T47D (cell line): Measurements from ENCODE around the gene BHLHE23.

Experiments
- DNase-seq, 2 experiments: peaks; one replicate each; pipeline versions ENCODE4 v3.0.0 to v3.0.0-alpha.2; 2011 to 2012; ENCODE audit warnings: low read depth in 1 of 2, low spot score in 1 of 2
- JUND ChIP-seq: IDR thresholded peaks from 2 replicates; pipeline ENCODE4 v1.6.1; 2012; ENCODE audit warnings: low read depth
- in situ Hi-C: cut with HindIII; loops from 2 replicates; pipeline ENCODE4 v1.10.0; 2016; ENCODE audit warnings: low sequenced_read_pairs, low pct_unique_long_range_greater_than_20kb

Gene BHLHE23

GRCh38 chr20:62995898-62996595, 10.7 kb downstream of the BHLHE23 start:
- TF ChIP-seq JUND, result no peak
- no peak for DNase-seq
- in situ Hi-C loops, result no loop called here

GRCh38 chr20:62995481-62995880, 11.3 kb downstream of the BHLHE23 start:
- in situ Hi-C loops, result no loop called here
- TF ChIP-seq JUND, result no peak
- DNase-seq, result no peak

GRCh38 chr20:62994869-62995281, 11.9 kb downstream of the BHLHE23 start:
- in situ Hi-C loops, result no loop called here
- TF ChIP-seq JUND, result no peak
- DNase-seq, result no peak

GRCh38 chr20:62993856-62994494, 12.8 kb downstream of the BHLHE23 start:
- in situ Hi-C loops, result no loop called here
- TF ChIP-seq JUND, result no peak
- DNase-seq, result no peak

- in situ Hi-C loops, result no loop called here
- no peak for TF ChIP-seq JUND
- DNase-seq, result no peak
These were observed 14.9 kb downstream of the BHLHE23 start for GRCh38 chr20:62991863-62992262.

GRCh38 chr20:62991196-62991807, 15.5 kb downstream of the BHLHE23 start:
- in situ Hi-C loops, result no loop called here
- TF ChIP-seq JUND, result no peak
- DNase-seq, result no peak

GRCh38 chr20:62990306-62990825, 16.4 kb downstream of the BHLHE23 start:
- no peak for DNase-seq
- in situ Hi-C loops, result no loop called here
- no peak for TF ChIP-seq JUND

- DNase-seq, result no peak
- TF ChIP-seq JUND, result no peak
- in situ Hi-C loops, result no loop called here
These were observed 17.6 kb downstream of the BHLHE23 start for GRCh38 chr20:62989201-62989601.

- no peak for DNase-seq
- TF ChIP-seq JUND, result no peak
- in situ Hi-C loops, result no loop called here
These were observed 19.6 kb downstream of the BHLHE23 start for GRCh38 chr20:62987114-62987513.

GRCh38 chr20:62986257-62986800, 20.4 kb downstream of the BHLHE23 start:
- no peak for DNase-seq
- in situ Hi-C loops, result no loop called here
- no peak for TF ChIP-seq JUND

GRCh38 chr20:62985444-62985778, 21.4 kb downstream of the BHLHE23 start:
- TF ChIP-seq JUND, result no peak

GRCh38 chr20:62984666-62985443, 21.9 kb downstream of the BHLHE23 start:
- in situ Hi-C loops, result no loop called here
- TF ChIP-seq JUND, result no peak
- no peak for DNase-seq

More at GRCh38 chr20:62985444-62985778, 21.4 kb downstream of the BHLHE23 start:
- in situ Hi-C loops, result no loop called here
- DNase-seq, result no peak
